Heart right ventricle (tissue), 16 donors: Measurements from ENCODE around the gene SLIT3. TPM values are rescaled to one million over a fixed set of nuclear protein-coding genes. Genes with fewer than 3 reads are reported as not detected.
A peak's percentile ranks its signal among the peaks of the same experiment; 100 is the strongest.

ENCODE experiments used
- ATAC-seq, 8 donors: fragments of 200-7000 bp; cut with Tn5 transposase; one replicate each; pipeline ENCODE4 v1.9.1; 2020; ENCODE audit warnings: mild to moderate bottlenecking in 8 of 8, moderate library complexity in 8 of 8, moderate number of reproducible peaks in 1 of 8
- DNase-seq, 2 donors: peaks; one replicate each; pipeline ENCODE4 v3.0.0-alpha.2; 2020
- H3K27ac ChIP-seq, 10 donors: fragments of 200-600 bp; sonication (generic) in 2 of 10; one replicate each; pipeline versions ENCODE4 v1.5.0 to v1.8.0; 2020 to 2022; ENCODE audit warnings: mild to moderate bottlenecking in 3 of 10
- H3K27me3 ChIP-seq, 7 donors: fragments of 200-600 bp; one replicate each; pipeline ENCODE4 v1.8.0; 2021 to 2022; ENCODE audit warnings: mild to moderate bottlenecking in 2 of 7
- H3K36me3 ChIP-seq, 9 donors: fragments of 200-600 bp; sonication (generic) in 1 of 9; one replicate each; pipeline versions ENCODE4 v1.5.0 to v1.8.0; 2020 to 2022; ENCODE audit warnings: mild to moderate bottlenecking in 2 of 9
- H3K4me1 ChIP-seq, 9 donors: fragments of 200-600 bp; sonication (generic) in 1 of 9; one replicate each; pipeline versions ENCODE4 v1.5.0 to v1.8.0; 2020 to 2022; ENCODE audit warnings: mild to moderate bottlenecking in 4 of 9
- H3K4me3 ChIP-seq, 10 donors: fragments of 200-600 bp; sonication (generic) in 2 of 10; one replicate each; pipeline versions ENCODE4 v1.5.0 to v1.8.0; 2020 to 2022; ENCODE audit warnings: mild to moderate bottlenecking in 7 of 10, moderate library complexity in 2 of 10
- H3K9me3 ChIP-seq, 11 donors: fragments of 200-600 bp in 10 of 11; sonication (generic) in 2 of 11; one replicate each; pipeline versions ENCODE4 v1.5.0 to v1.8.0; 2013 to 2022; ENCODE audit warnings: mild to moderate bottlenecking in 2 of 11, control low read depth in 1 of 11, moderate library complexity in 1 of 11
- WGBS, 2 donors: extraction: QIAGEN DNeasy Blood & Tissue Kit; methylation state at CpG; one replicate each; pipeline ENCODE4 v1.1.7; 2013; ENCODE audit warnings: inconsistent platforms in 1 of 2; 5-methylcytosine and 5-hydroxymethylcytosine counted together
- intact Hi-C, 10 donors: fragments of 100-400 bp; cut with DNase I; formaldehyde crosslinking; loops; one replicate each; pipeline versions ENCODE4 v1.11.1 to v1.14.2; 2022
- polyA plus RNA-seq, 2 donors: library from polyadenylated mRNA; stranded (reverse); fragments of 200-250 nt; gene quantifications; one replicate each; pipeline ENCODE4 v1.2.3, GENCODE V29; 2013
- total RNA-seq, 10 donors: library from RNA; stranded (reverse); fragmentation: NEBNext Ultra II Directional in 3 of 10; extraction: Animal tissue kit (Norgen Biotek cat#: 25700) in 3 of 10; gene quantifications; one replicate each; pipeline versions ENCODE4 v1.2.1 to v1.2.4, GENCODE V29; 2021 to 2023
- TF ChIP-seq, protein P1 (sequence below), 9 donors: fragments of 200-600 bp; sonication (generic) in 2 of 9; IDR thresholded peaks; one replicate each; pipeline versions ENCODE4 v1.5.0 to v1.8.0; 2021 to 2022; ENCODE audit warnings: antibody characterized with exemption in 9 of 9, mild to moderate bottlenecking in 5 of 9, moderate library complexity in 1 of 9
- donor health status: Arrhythmogenic right ventricular cardiomyopathy.
- donor health status: ischemic (EF 13 %, LVEDD 7.1; RV severe dilation, severe dysfunction).
- donor health status: healthy with polysubstance abuse.
- donor health status: DM: no; HTN: yes; CAD: no.
- donor health status: DM: no; HTN: no; CAD: no.
- donor health status: ischemic (EF 25% LVEDD 6.9; RV normal size, moderate dysfunction).
- donor health status: ischemic (EF 25% LVEDD 5.7; RV mildly dilated, moderate dysfunction).
- donor health status: healthy.
- donor health status: DM: yes; HTN: yes; CAD: no.
- donor health status: Ischemic cardiomyopathy.
- donor health status: ischemic (EF 35%, LVEDD 5.7; RV mildly dilated, moderate dysfunction).
- donor health status: nonischemic (EF 11% LVEDD 7.7; RV severe dilation, severe dysfunction).
- donor health status: DM: yes; HTN: yes; CAD: no.
- donor health status: PGD.
- donor health status: ischemic (EF 29% LVEDD 5.4; RV normal size, mild dysfunction).
- donor health status: nonischemic (EF 23%, LVEDD 6.1; RV moderate dilation, normal function).

Gene SLIT3
- total and polyA plus RNA-seq, 12 donors = 2.0 to 29.2 (median 12.1) TPM

DNA sequence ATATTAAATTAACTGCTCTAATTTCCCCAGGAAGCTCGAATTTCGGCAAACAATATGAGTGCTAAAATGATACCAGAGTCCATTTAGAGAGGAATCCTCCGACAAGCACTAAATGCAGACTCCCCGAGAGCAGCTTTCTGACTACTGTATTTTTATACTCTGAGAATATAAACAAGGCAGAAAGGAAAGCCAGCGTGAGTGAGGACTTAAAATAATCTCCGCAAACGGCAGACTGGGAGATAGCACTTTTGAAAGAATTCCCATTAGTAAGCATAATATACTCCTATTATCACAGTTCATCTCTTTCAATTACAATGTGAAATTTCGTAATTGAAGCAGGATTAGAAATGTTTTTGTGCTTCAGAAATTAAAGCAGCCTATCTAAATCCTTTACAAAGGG lies 452.4 kb downstream of the SLIT3 start:
- TF ChIP-seq, protein P1, sequence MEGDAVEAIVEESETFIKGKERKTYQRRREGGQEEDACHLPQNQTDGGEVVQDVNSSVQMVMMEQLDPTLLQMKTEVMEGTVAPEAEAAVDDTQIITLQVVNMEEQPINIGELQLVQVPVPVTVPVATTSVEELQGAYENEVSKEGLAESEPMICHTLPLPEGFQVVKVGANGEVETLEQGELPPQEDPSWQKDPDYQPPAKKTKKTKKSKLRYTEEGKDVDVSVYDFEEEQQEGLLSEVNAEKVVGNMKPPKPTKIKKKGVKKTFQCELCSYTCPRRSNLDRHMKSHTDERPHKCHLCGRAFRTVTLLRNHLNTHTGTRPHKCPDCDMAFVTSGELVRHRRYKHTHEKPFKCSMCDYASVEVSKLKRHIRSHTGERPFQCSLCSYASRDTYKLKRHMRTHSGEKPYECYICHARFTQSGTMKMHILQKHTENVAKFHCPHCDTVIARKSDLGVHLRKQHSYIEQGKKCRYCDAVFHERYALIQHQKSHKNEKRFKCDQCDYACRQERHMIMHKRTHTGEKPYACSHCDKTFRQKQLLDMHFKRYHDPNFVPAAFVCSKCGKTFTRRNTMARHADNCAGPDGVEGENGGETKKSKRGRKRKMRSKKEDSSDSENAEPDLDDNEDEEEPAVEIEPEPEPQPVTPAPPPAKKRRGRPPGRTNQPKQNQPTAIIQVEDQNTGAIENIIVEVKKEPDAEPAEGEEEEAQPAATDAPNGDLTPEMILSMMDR (IDR thresholded peaks at IDR 0.05) = no peak
- no peaks in the 10 kb centered on the region for H3K27me3 ChIP-seq
- H3K36me3 ChIP-seq = no peaks in the 10 kb centered on the region
- ATAC-seq (no peak), DNase-seq (no peak)
- H3K4me1 ChIP-seq = peaks cover 0 to 23% (median 5%) of the 10 kb centered on the region in 9 donors
- WGBS, 2 donors = 35 to 47% methylated on average over 8 of the region's 8 CpGs
- H3K27ac ChIP-seq = no peak overlapping the region
- H3K4me3 ChIP-seq = no peak overlapping the region
- no peaks in the 10 kb centered on the region for H3K9me3 ChIP-seq
- intact Hi-C loops = loop anchor here in 1 of 10 donors (1.0 kb wide), 1 partner anchor 18 kb away; no protein-coding TSS in a partner anchor

DNA sequence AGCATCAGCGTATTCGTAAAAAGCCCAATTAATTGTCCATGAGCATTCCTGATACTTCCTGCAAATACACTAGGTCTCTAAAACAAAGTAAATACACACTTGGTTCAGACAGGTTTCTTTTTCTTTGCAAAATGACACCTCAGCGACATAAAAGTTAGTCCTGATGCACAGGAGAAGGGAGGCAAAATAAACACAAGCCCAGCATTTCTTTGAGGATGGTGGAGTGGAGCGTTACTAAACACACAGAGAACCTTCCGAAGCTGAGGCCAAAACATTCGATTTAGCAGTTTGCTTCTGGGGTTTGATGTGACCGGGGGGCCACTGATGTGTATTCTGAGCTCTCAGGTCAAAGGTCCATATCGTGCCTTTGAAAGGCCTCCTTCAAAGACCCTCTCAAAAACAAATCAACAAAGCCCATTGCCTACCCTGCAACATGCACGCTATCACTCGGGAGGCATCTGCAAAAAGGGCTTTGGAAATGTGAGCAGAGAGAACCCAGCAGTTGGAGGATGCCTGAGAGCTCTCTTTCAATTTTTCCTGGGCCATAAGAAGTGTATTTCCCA lies 453.3 kb downstream of the SLIT3 start:
- Histone ChIP-seq H3K27ac (no peak overlapping the region), H3K4me1 (peaks cover 0 to 33% (median 5%) of the 10 kb centered on the region in 9 donors), H3K27me3 (no peaks in the 10 kb centered on the region), H3K9me3 (no peaks in the 10 kb centered on the region), H3K36me3 (no peaks in the 10 kb centered on the region), H3K4me3 (no peak overlapping the region)
- DNase-seq = no peak
- no peak for ATAC-seq
- WGBS, 2 donors = 87 to 90% methylated on average over 10 of the region's 10 CpGs
- intact Hi-C loops = loop anchor here in 1 of 10 donors (1.0 kb wide), 1 partner anchor 19 kb away; no protein-coding TSS in a partner anchor
- TF ChIP-seq, protein P1 (IDR thresholded peaks at IDR 0.05) = no peak

DNA sequence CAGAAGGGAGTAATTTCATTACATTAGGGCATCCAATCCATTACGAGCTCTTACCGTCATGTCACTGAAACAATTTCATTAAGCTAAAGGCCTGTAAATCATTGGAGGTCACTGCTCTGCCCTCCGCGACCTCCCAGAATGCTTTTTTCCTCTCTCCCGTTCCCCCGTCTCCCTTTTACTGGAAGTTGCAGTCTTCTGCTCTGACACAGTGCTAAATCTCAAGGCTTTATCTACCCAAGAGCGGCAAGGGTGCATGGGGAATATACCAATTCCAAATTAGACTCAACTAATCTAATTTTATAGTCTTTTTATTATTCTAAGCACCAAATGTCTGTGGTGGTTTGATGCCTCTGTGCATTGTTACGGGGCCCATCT lies 456.0 kb downstream of the SLIT3 start:
- H3K4me3 ChIP-seq = peak overlapping the region in 1 of 10 donors; percentile 38

DNA sequence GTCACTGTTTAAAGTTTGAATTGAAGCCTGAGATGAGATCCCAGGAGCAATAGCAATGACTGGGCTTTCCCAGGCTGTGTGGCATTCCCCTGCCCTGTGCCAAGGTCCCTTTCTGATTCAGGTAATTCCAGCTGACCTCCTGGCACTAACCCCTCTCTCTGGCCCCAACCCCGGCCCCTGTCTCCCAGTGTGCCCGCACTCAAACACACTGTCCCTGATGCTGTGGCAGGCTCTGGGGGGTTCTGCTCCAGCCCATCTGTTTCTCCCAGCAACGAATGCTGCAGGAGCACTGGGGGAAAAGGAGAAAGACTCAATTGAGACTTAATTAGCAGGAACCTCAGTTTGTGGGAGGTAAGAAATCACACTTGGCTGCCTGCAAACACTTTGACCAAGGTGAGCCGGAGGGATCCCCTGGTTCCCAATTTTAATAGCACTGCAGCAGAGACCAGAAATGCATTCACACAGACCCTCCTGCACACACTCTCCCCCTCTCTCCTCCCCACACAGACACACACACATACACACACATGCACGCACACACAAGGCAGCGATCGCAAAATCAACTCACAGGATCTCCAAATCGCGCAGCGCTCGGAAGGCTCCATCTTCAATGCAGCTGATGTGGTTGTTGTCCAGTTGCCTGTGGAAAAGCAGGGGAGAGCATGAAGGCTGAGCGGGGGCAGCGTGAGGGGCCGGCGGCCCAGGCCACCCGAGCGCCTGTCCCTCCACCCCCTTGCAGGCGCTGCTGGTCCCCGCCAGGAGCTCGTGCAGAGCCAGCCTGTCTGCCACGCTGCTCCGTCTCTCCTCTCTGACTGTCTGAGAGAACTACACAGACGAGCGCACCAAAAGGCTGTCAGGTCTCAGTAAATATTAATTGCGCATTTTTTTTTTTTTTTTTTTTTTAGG lies 456.7 kb downstream of the SLIT3 start:
- DNase-seq = no peak
- 73 to 87% methylated on average over 25 of the region's 25 CpGs for WGBS, 2 donors
- no peaks in the 10 kb centered on the region for H3K27me3 ChIP-seq

More for the DNA sequence above, 456.0 kb downstream of the SLIT3 start:
- H3K27me3 ChIP-seq = no peaks in the 10 kb centered on the region
- DNase-seq (no peak), ATAC-seq (no peak)
- H3K4me1 ChIP-seq = peaks cover 0 to 38% (median 3%) of the 10 kb centered on the region in 9 donors
- H3K9me3 ChIP-seq = no peaks in the 10 kb centered on the region
- WGBS, 2 donors = 85 to 86% methylated on average over 8 of the region's 8 CpGs
- H3K27ac ChIP-seq = peak overlapping the region in 2 of 10 donors; percentile 84 to 85
- TF ChIP-seq, protein P1 (IDR thresholded peaks at IDR 0.05) = no peak
- H3K36me3 ChIP-seq = no peaks in the 10 kb centered on the region
- intact Hi-C loops = no loop called here

More for the DNA sequence above, 456.7 kb downstream of the SLIT3 start:
- H3K4me1 ChIP-seq = peaks cover 0 to 38% (median 3%) of the 10 kb centered on the region in 9 donors
- peak overlapping the region in 5 of 10 donors; percentile 1 to 38 (median 15) for H3K4me3 ChIP-seq
- peak in 5 of 8 donors; percentile 25 to 60 (median 34) for ATAC-seq
- intact Hi-C loops = no loop called here
- H3K36me3 ChIP-seq = no peaks in the 10 kb centered on the region
- peak overlapping the region in 3 of 10 donors; percentile 82 to 85 (median 84) for H3K27ac ChIP-seq
- H3K9me3 ChIP-seq = no peaks in the 10 kb centered on the region
- TF ChIP-seq, protein P1 (IDR thresholded peaks at IDR 0.05) = no peak
